Parathyroid adenoma (tissue), 2 donors: ENCODE results near the gene APC2.

Source experiments
- H2AFZ ChIP-seq: fragments of 300-600 bp; sonication (generic); one replicate; pipeline ENCODE4 v1.7.0; 2017; ENCODE audit warnings: antibody characterized with exemption, mild to moderate bottlenecking
- H3K27ac ChIP-seq: fragments of 300-600 bp; sonication (generic); one replicate; pipeline ENCODE4 v1.7.0; 2017
- H3K27me3 ChIP-seq: fragments of 300-600 bp; sonication (generic); one replicate; pipeline ENCODE4 v1.7.0; 2017; ENCODE audit warnings: low read length; ENCODE audit not compliant: control insufficient read depth, insufficient read depth
- H3K36me3 ChIP-seq: fragments of 300-600 bp; sonication (generic); one replicate; pipeline ENCODE4 v1.7.0; 2017; ENCODE audit warnings: low read length; ENCODE audit not compliant: control insufficient read depth, insufficient read depth
- H3K4me1 ChIP-seq: fragments of 300-600 bp; sonication (generic); one replicate; pipeline ENCODE4 v1.7.0; 2017; ENCODE audit warnings: control low read depth
- H3K4me2 ChIP-seq: fragments of 300-600 bp; sonication (generic); one replicate; pipeline ENCODE4 v1.7.0; 2017; ENCODE audit warnings: low read length
- H3K4me3 ChIP-seq: fragments of 300-600 bp; sonication (generic); one replicate; pipeline ENCODE4 v1.7.0; 2017; ENCODE audit warnings: low read depth, low read length
- H3K79me2 ChIP-seq: fragments of 300-600 bp; sonication (generic); one replicate; pipeline ENCODE4 v1.7.0; 2017; ENCODE audit warnings: control low read depth
- H3K9ac ChIP-seq: fragments of 300-600 bp; sonication (generic); one replicate; pipeline ENCODE4 v1.7.0; 2017; ENCODE audit warnings: mild to moderate bottlenecking
- H3K9me3 ChIP-seq: fragments of 300-600 bp; sonication (generic); one replicate; pipeline ENCODE4 v1.7.0; 2017; ENCODE audit warnings: low read length; ENCODE audit not compliant: control insufficient read depth
- TF ChIP-seq, protein P1 (sequence below): fragments of 300-600 bp; sonication (generic); IDR thresholded peaks from one replicate; pipeline ENCODE4 v1.7.0; 2017; ENCODE audit warnings: antibody characterized with exemption, mild to moderate bottlenecking
- donor health status: primary hyperparathyroidism.

The APC2 gene

DNA sequence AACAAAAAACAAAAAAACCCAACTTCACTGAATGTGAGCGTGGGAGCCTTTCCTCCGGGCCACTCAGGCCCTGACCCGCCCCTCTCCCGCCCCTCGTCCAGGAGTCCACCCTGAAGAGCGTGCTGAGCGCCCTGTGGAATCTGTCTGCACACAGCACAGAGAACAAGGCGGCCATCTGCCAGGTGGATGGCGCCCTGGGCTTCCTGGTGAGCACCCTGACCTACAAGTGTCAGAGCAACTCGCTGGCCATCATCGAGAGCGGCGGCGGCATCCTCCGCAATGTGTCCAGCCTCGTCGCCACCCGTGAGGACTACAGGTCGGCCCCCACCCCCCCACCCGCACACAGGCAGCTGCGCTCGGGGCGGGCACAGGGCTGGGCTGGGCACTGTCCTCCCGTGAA, 11.9 kb downstream of the APC2 start:
- H3K36me3 ChIP-seq, result no peaks in the 10 kb centered on the region
- peaks cover 10% of the 10 kb centered on the region for H3K79me2 ChIP-seq
- H3K9ac ChIP-seq, result no peak overlapping the region
- no peaks in the 10 kb centered on the region for H3K27me3 ChIP-seq
- H3K27ac ChIP-seq, result no peak overlapping the region
- H3K4me2 ChIP-seq, result no peak overlapping the region
- H2AFZ ChIP-seq, result no peak overlapping the region
- TF ChIP-seq, protein P1, sequence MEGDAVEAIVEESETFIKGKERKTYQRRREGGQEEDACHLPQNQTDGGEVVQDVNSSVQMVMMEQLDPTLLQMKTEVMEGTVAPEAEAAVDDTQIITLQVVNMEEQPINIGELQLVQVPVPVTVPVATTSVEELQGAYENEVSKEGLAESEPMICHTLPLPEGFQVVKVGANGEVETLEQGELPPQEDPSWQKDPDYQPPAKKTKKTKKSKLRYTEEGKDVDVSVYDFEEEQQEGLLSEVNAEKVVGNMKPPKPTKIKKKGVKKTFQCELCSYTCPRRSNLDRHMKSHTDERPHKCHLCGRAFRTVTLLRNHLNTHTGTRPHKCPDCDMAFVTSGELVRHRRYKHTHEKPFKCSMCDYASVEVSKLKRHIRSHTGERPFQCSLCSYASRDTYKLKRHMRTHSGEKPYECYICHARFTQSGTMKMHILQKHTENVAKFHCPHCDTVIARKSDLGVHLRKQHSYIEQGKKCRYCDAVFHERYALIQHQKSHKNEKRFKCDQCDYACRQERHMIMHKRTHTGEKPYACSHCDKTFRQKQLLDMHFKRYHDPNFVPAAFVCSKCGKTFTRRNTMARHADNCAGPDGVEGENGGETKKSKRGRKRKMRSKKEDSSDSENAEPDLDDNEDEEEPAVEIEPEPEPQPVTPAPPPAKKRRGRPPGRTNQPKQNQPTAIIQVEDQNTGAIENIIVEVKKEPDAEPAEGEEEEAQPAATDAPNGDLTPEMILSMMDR, result no peak
- peaks cover 2% of the 10 kb centered on the region for H3K4me1 ChIP-seq
- H3K9me3 ChIP-seq, result no peaks in the 10 kb centered on the region
- no peak overlapping the region for H3K4me3 ChIP-seq

DNA sequence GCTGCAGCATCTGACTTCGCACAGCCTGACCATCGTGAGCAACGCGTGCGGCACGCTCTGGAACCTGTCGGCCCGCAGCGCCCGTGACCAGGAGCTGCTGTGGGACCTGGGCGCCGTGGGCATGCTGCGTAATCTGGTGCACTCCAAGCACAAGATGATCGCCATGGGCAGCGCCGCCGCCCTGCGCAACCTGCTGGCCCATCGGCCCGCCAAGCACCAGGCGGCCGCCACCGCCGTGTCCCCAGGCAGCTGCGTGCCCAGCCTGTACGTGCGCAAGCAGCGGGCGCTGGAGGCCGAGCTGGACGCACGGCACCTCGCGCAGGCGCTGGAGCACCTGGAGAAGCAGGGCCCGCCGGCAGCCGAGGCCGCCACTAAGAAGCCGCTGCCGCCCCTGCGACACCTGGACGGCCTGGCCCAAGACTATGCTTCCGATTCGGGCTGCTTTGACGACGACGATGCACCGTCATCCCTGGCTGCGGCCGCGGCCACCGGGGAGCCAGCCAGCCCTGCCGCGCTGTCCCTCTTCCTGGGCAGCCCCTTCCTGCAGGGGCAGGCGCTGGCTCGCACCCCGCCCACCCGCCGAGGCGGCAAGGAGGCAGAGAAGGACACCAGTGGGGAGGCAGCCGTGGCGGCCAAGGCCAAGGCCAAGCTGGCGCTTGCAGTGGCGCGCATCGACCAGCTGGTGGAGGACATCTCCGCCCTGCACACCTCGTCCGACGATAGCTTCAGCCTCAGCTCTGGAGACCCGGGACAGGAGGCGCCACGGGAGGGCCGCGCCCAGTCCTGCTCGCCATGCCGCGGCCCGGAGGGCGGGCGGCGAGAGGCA, 15.5 kb downstream of the APC2 start:
- TF ChIP-seq, protein P1, result peak; percentile 10
- H3K36me3 ChIP-seq, result no peaks in the 10 kb centered on the region
- peaks cover 10% of the 10 kb centered on the region for H3K79me2 ChIP-seq
- H3K9me3 ChIP-seq, result no peaks in the 10 kb centered on the region
- H3K27me3 ChIP-seq, result peaks cover 11% of the 10 kb centered on the region
- H3K4me1 ChIP-seq, result peaks cover 14% of the 10 kb centered on the region
- H3K4me2 ChIP-seq, result no peak overlapping the region
- no peak overlapping the region for H3K4me3 ChIP-seq
- no peak overlapping the region for H2AFZ ChIP-seq
- H3K9ac ChIP-seq, result no peak overlapping the region
- H3K27ac ChIP-seq, result no peak overlapping the region

DNA sequence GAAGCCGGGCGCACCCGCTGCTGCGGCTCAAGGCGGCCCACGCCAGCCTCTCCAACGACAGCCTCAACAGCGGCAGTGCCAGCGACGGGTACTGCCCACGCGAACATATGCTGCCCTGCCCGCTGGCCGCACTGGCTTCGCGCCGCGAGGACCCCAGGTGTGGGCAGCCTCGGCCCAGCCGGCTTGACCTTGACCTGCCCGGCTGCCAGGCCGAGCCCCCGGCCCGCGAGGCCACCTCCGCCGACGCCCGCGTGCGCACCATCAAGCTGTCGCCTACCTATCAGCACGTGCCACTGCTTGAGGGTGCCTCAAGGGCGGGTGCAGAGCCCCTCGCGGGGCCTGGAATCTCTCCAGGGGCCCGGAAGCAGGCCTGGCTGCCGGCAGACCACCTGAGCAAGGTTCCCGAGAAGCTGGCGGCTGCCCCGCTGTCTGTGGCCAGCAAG, 16.1 kb downstream of the APC2 start:
- H3K9me3 ChIP-seq, result no peaks in the 10 kb centered on the region
- H3K36me3 ChIP-seq, result no peaks in the 10 kb centered on the region
- peaks cover 11% of the 10 kb centered on the region for H3K27me3 ChIP-seq
- H3K4me3 ChIP-seq, result no peak overlapping the region
- H3K79me2 ChIP-seq, result peaks cover 10% of the 10 kb centered on the region
- no peak overlapping the region for H3K9ac ChIP-seq
- H3K4me1 ChIP-seq, result peaks cover 14% of the 10 kb centered on the region
- TF ChIP-seq, protein P1, result no peak
- no peak overlapping the region for H3K27ac ChIP-seq
- no peak overlapping the region for H2AFZ ChIP-seq
- H3K4me2 ChIP-seq, result no peak overlapping the region

DNA sequence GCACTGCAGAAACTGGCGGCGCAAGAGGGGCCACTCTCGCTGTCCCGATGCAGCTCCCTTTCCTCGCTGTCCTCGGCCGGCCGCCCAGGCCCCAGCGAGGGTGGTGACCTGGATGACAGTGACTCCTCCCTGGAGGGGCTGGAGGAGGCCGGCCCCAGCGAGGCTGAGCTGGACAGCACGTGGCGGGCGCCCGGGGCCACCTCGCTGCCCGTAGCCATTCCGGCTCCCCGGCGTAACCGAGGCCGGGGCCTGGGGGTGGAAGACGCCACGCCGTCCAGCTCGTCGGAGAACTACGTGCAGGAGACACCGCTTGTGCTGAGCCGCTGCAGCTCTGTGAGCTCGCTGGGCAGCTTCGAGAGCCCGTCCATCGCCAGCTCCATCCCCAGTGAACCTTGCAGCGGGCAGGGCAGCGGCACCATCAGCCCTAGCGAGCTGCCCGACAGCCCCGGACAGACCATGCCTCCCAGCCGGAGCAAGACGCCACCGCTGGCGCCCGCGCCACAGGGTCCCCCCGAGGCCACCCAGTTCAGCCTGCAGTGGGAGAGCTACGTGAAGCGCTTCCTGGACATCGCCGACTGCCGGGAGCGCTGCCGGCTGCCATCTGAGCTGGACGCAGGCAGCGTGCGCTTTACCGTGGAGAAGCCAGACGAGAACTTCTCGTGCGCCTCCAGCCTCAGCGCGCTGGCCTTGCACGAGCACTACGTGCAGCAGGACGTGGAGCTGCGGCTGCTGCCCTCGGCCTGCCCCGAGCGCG, 16.7 kb downstream of the APC2 start:
- H3K4me3 ChIP-seq, result no peak overlapping the region
- no peaks in the 10 kb centered on the region for H3K9me3 ChIP-seq
- H3K4me1 ChIP-seq, result peaks cover 14% of the 10 kb centered on the region
- H3K27me3 ChIP-seq, result peaks cover 11% of the 10 kb centered on the region
- H3K36me3 ChIP-seq, result no peaks in the 10 kb centered on the region
- H2AFZ ChIP-seq, result no peak overlapping the region
- peaks cover 10% of the 10 kb centered on the region for H3K79me2 ChIP-seq
- no peak overlapping the region for H3K9ac ChIP-seq
- TF ChIP-seq, protein P1, result no peak
- no peak overlapping the region for H3K27ac ChIP-seq
- no peak overlapping the region for H3K4me2 ChIP-seq
